ENCODE data around the gene MAP7D2.

The MAP7D2 gene

DNA sequence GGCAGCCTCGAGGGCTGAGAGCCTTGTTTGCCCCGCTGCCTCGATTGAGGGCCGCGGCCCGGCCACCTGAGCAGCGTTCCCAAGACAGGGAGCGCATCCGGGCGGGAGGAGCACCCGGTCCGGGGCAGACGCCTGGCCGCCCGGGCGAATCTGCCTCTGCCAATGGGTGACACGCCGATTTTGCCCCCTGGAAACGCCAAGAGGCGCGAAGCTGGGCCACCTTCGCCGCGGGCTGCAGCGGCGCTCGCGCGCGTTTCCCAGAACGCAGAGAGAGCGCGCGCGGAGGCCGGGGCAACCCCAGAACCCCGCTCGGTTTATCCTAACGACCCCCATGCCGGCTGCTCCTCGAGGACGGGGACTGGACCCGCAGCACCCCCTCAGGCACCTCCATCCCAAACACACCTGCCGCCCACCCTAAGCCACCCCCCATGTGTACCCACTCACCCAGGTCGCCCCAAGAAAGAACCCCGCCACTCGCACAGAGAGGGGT, 575 bp downstream of the MAP7D2 start:
- TF ChIP-seq, protein P1, sequence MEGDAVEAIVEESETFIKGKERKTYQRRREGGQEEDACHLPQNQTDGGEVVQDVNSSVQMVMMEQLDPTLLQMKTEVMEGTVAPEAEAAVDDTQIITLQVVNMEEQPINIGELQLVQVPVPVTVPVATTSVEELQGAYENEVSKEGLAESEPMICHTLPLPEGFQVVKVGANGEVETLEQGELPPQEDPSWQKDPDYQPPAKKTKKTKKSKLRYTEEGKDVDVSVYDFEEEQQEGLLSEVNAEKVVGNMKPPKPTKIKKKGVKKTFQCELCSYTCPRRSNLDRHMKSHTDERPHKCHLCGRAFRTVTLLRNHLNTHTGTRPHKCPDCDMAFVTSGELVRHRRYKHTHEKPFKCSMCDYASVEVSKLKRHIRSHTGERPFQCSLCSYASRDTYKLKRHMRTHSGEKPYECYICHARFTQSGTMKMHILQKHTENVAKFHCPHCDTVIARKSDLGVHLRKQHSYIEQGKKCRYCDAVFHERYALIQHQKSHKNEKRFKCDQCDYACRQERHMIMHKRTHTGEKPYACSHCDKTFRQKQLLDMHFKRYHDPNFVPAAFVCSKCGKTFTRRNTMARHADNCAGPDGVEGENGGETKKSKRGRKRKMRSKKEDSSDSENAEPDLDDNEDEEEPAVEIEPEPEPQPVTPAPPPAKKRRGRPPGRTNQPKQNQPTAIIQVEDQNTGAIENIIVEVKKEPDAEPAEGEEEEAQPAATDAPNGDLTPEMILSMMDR (IDR thresholded peaks at IDR 0.05; ENCODE audit: borderline replicate concordance, insufficient read depth, low read depth, low read length): no peak
- no peak overlapping the region for H3K4me3 ChIP-seq (ENCODE audit: low read depth, low read length)

DNA sequence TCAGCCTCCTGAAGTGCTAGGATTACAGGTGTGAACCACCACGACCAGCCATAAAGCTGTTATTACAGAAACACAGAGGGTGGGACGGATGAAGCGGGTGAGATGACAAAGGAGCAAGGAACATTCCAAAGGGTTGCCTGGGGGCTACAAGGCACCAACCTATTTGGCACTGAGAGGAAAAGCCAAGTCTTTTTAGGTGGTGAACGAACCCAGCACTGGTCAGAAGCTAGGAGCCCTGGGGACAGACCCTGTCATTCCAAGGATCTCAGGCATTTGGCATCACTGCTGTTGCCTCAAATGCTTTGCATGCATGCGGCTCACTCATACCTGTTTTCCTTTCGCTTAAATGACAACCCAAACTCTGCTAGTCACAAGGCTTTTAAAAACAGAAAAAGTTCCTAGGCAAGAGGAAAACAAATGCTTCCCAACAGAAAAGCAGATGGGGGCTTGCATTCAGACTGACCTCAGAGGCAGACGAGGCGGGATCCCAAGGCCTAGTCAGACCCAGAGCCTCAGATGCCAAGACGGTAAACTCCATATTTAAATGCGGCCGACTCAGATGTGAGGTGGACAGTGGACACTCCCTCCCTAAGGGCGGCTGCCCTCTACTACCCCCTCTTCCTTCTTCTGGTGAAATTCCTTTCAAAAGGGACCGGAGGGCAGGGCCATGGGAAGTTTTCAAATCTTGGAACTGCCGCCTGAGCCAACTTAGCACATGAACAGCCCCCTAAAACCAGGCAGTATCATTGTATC, 4.5 kb downstream of the MAP7D2 start:
- TF ChIP-seq, protein P1 (IDR thresholded peaks at IDR 0.05; ENCODE audit: borderline replicate concordance, insufficient read depth, low read depth, low read length): no peak
- H3K4me3 ChIP-seq (ENCODE audit: low read depth, low read length): no peak overlapping the region

DNA sequence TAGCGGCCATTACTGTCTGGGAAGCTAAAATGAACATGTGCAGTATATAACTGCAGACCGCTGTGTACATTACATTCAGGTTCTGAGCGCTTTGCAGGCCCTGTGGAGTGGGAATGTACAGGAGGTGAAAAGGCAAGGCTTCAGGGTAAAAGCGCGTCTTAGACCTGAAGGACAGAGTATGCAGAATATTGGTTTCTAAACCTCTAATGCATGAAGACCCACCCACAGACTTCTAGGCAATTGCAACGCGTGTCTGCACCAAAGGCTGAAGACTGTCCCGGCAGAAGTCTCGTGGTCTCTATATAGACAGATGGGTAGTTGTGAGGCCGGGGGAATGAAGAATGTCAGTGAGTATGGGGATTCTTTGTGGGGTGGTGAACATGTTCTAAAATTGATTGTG, 5.4 kb downstream of the MAP7D2 start:
- TF ChIP-seq, protein P1 (IDR thresholded peaks at IDR 0.05; ENCODE audit: borderline replicate concordance, insufficient read depth, low read depth, low read length): no peak
- H3K4me3 ChIP-seq (ENCODE audit: low read depth, low read length): no peak overlapping the region

DNA sequence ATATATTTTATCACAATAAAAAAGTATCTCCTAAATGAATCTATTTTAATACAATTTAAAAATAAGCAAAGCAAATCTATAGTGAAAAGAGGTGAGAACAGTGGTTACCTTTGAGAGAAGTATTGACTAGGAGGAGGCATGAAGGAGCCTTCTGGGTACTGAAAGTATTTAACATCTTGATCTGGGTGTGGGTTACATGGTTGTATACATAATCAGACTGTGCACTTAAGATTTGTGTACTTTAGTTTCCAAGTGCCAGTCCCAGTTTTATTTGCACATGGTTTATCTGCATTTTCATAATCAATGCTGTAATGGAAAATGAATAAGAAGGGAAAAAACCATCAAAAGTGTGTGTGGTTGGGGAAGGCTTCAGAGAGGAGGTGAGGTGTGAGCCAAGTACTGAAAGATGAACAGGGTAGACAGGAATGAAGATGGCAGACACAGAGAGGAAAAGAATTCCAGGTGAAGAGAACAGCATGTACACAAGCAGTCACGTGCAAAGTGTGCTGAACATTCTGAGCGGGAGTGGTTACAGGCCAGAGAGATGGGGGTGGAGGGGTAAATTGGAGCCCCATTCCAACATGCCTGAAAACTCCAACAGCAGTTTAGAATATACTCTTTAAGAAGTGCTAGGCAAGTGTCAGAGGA, 14.6 kb downstream of the MAP7D2 start:
- H3K4me3 ChIP-seq (ENCODE audit: low read depth, low read length): no peak overlapping the region

DNA sequence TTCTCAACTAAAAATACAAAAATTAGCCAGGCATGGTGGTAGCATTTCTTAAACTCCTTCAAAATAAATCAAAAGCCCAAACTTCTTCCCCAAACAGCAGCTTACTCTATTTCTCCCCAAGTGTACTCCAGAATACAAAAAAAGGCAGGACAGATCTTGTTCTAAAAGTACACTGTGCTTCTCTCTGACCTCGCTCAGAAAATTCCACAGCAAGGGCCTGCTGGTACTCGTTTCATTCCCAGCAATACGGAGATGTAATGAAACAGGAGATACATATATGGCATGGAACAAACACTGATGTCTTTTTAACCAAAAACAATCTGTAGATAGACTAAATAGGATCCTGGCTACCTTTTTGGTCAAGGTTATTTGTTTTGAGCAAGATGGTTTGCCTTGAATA, 25.2 kb downstream of the MAP7D2 start:
- TF ChIP-seq, protein P1 (IDR thresholded peaks at IDR 0.05; ENCODE audit: borderline replicate concordance, insufficient read depth, low read depth, low read length): no peak
- H3K4me3 ChIP-seq (ENCODE audit: low read depth, low read length): no peak overlapping the region

More for the DNA sequence above, 14.6 kb downstream of the MAP7D2 start:
- TF ChIP-seq, protein P1 (IDR thresholded peaks at IDR 0.05; ENCODE audit: borderline replicate concordance, insufficient read depth, low read depth, low read length): no peak

DNA sequence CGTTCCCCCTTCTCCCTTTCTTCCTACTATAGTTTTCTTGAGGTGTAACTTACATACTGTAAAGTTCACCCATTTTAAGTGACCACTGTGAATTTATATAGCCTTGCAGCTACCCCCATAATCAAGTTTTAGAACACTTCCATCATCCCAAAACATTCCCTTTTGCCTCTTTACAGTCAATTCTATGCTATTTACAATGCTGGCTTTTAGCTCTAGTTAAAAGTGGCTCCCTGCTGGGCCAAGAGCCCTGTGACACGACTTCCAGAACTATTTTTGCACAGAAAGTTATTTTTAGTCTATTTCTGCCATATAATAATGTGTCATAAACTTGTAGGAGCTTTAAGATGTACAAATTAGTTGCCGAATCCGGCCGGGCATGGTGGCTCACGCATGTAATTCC, 26.9 kb downstream of the MAP7D2 start:
- TF ChIP-seq, protein P1 (IDR thresholded peaks at IDR 0.05; ENCODE audit: borderline replicate concordance, insufficient read depth, low read depth, low read length): no peak
- no peak overlapping the region for H3K4me3 ChIP-seq (ENCODE audit: low read depth, low read length)

DNA sequence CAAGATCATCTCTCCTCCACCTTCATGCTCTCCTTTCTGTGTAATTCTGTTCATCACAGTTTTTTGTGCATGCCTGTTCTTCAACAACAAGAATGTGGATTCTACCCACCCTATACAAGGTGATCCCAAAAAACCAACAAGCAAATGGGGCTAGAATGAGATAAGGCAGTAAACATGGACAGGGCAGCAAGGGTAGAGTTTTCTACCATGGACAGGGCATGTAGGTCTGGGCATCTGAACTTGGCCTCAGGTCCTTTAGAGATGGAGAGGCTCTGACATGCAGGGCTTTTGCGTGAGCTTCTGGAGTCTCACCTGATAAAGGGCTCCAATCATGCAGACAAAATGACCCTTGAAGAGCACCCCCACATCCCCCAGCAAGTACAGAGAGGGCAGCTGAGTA, 36.4 kb downstream of the MAP7D2 start:
- TF ChIP-seq, protein P1 (IDR thresholded peaks at IDR 0.05; ENCODE audit: borderline replicate concordance, insufficient read depth, low read depth, low read length): no peak
- H3K4me3 ChIP-seq (ENCODE audit: low read depth, low read length): no peak overlapping the region
